Chondrocyte (in vitro differentiated cells): ENCODE measurements around the gene PRPF6. TPM values are rescaled to one million over a fixed set of nuclear protein-coding genes. Genes with fewer than 3 reads are reported as not detected.
A peak's percentile ranks its signal among the peaks of the same experiment; 100 is the strongest.
"Not testable (repeated sequence)": the region's sequence is repeated elsewhere in the genome, so short reads cannot be mapped to it uniquely, and the experiment has no call there.

ENCODE experiments used
- DNase-seq: peaks from one replicate; pipeline ENCODE4 v3.0.0; 2021; ENCODE audit warnings: mixed read lengths, low spot score
- H3K27ac Mint-ChIP-seq: one replicate; pipeline ENCODE4 v1.8.0; 2021; ENCODE audit warnings: mild to moderate bottlenecking, moderate library complexity, mixed read lengths; ENCODE audit not compliant: unreplicated experiment
- H3K27me3 Mint-ChIP-seq: 2 replicates; pipeline ENCODE4 v1.8.0; 2021; ENCODE audit warnings: low read depth, mixed read lengths
- H3K36me3 Mint-ChIP-seq: 2 replicates; pipeline ENCODE4 v1.8.0; 2021; ENCODE audit warnings: low read depth, mixed read lengths
- H3K4me1 Mint-ChIP-seq: 2 replicates; pipeline ENCODE4 v1.8.0; 2021; ENCODE audit warnings: low read depth, mild to moderate bottlenecking, mixed read lengths
- H3K4me3 Mint-ChIP-seq: one replicate; pipeline ENCODE4 v1.8.0; 2021; ENCODE audit warnings: mild to moderate bottlenecking, moderate library complexity, mixed read lengths; ENCODE audit not compliant: unreplicated experiment
- H3K9me3 Mint-ChIP-seq: 2 replicates; pipeline ENCODE4 v1.8.0; 2021; ENCODE audit warnings: low read depth, mixed read lengths
- CTCF ChIP-seq: fragments of 200-600 bp; sonication (generic); IDR thresholded peaks from 2 replicates; pipeline ENCODE4 v1.5.0; 2021; ENCODE audit warnings: antibody characterized with exemption, mild to moderate bottlenecking, moderate library complexity
- total RNA-seq: library from RNA; stranded (reverse); gene quantifications from 3 replicates; pipeline ENCODE4 v1.2.1, GENCODE V29; 2021

Gene PRPF6
- total RNA-seq, 1 donor from 2014 or later = 49.0 TPM

GRCh38 chr20:63968928-63969760 is 11.8 kb upstream of the PRPF6 start:
- Mint-ChIP-seq H3K4me1 (peaks cover 18% of the 10 kb centered on the region), H3K27me3 (no peaks in the 10 kb centered on the region), H3K36me3 (peaks cover 2% of the 10 kb centered on the region), H3K27ac (peak overlapping the region; percentile 49), H3K4me3 (peak overlapping the region; percentile 75), H3K9me3 (no peaks in the 10 kb centered on the region)
- no peak for DNase-seq
- no peak for TF ChIP-seq CTCF

- peak; percentile 82 for DNase-seq
- Mint-ChIP-seq H3K27ac (peak within 1 kb of the TSS; percentile 49), H3K27me3 (no peaks in the 10 kb centered on the region), H3K36me3 (peaks cover 2% of the 10 kb centered on the region), H3K9me3 (no peaks in the 10 kb centered on the region), H3K4me1 (peaks cover 24% of the 10 kb centered on the region), H3K4me3 (peak within 1 kb of the TSS; percentile 75)
- peak; percentile 45 for TF ChIP-seq CTCF
These were observed 10.9 kb upstream of the PRPF6 start, which contains the start of gene ZNF512B for GRCh38 chr20:63969838-63970713. TSS of gene ZNF512B (minus strand) at chr20:63969930. CDS start at chr20:63967950, 1,980 bp downstream.

- peaks cover 2% of the 10 kb centered on the region for H3K36me3 Mint-ChIP-seq
- no peaks in the 10 kb centered on the region for H3K27me3 Mint-ChIP-seq
- H3K4me1 Mint-ChIP-seq = peaks cover 24% of the 10 kb centered on the region
- H3K9me3 Mint-ChIP-seq = no peaks in the 10 kb centered on the region
- TF ChIP-seq CTCF = no peak
- no peak for DNase-seq
- H3K27ac Mint-ChIP-seq = no peak overlapping the region
- peak overlapping the region; percentile 65 for H3K4me3 Mint-ChIP-seq
These were observed 10.1 kb upstream of the PRPF6 start for GRCh38 chr20:63970714-63971431.

- H3K36me3 Mint-ChIP-seq, H3K9me3 Mint-ChIP-seq, DNase-seq, H3K4me3 Mint-ChIP-seq, H3K27me3 Mint-ChIP-seq, H3K27ac Mint-ChIP-seq: not testable (repeated sequence)
- peaks cover 24% of the 10 kb centered on the region for H3K4me1 Mint-ChIP-seq
These were observed 9.0 kb upstream of the PRPF6 start for GRCh38 chr20:63971960-63972311.

GRCh38 chr20:63972312-63973159 is 8.4 kb upstream of the PRPF6 start:
- DNase-seq = peak; percentile 81
- peaks cover 25% of the 10 kb centered on the region for H3K4me1 Mint-ChIP-seq
- H3K27me3 Mint-ChIP-seq = no peaks in the 10 kb centered on the region
- H3K9me3 Mint-ChIP-seq = no peaks in the 10 kb centered on the region
- H3K4me3 Mint-ChIP-seq = no peak overlapping the region
- TF ChIP-seq CTCF = no peak
- H3K27ac Mint-ChIP-seq = peak overlapping the region; percentile 58
- no peaks in the 10 kb centered on the region for H3K36me3 Mint-ChIP-seq
